ENCODE measurements around the gene DCDC2.
A peak's percentile ranks its signal among the peaks of the same experiment; 100 is the strongest.
"Not testable (repeated sequence)": the region's sequence is repeated elsewhere in the genome, so short reads cannot be mapped to it uniquely, and the experiment has no call there.

Gene DCDC2

GRCh38 chr6:24313251-24314141 lies 44.4 kb downstream of the DCDC2 start:
- Histone ChIP-seq H3K18ac (ENCODE audit: low read length) (peak overlapping the region; percentile 27), H3K4me2 (ENCODE audit: insufficient read depth, low read length, poor library complexity, severe bottlenecking) (no peak overlapping the region), H3K4ac (ENCODE audit: low read length) (no peak overlapping the region), H2BK15ac (ENCODE audit: low read length) (no peak overlapping the region), H3K79me1 (ENCODE audit: low read depth, low read length) (no peaks in the 10 kb centered on the region), H2BK120ac (ENCODE audit: low read depth, low read length) (no peak overlapping the region), H4K91ac (ENCODE audit: low read depth, low read length, poor library complexity) (no peak overlapping the region), H3K14ac (ENCODE audit: low read length) (no peak overlapping the region), H3K27ac (replicated peaks; ENCODE audit: low read length) (no peak overlapping the region), H2AFZ (ENCODE audit: low read length) (no peak overlapping the region), H3K36me3 (replicated peaks in 1 of 2; ENCODE audit: control insufficient read depth in 2 of 2, insufficient read depth in 2 of 2, low read length in 2 of 2) (no peaks in the 10 kb centered on the region), H3K23ac (ENCODE audit: low read depth, low read length, poor library complexity) (no peak overlapping the region), H3K27me3 (ENCODE audit: control insufficient read depth in 3 of 3, insufficient read depth in 3 of 3, low read depth in 1 of 3, low read length in 3 of 3) (no peaks in the 10 kb centered on the region), H2BK12ac (ENCODE audit: low read length) (no peak overlapping the region), H3K9me3 (replicated peaks in 1 of 2; ENCODE audit: control insufficient read depth in 2 of 2, insufficient read depth in 1 of 2, low read depth in 1 of 2, low read length in 2 of 2) (peaks cover 2 to 14% of the 10 kb centered on the region in 2 donors), H3K4me1 (ENCODE audit: control insufficient read depth in 2 of 2, insufficient read depth in 1 of 2, low read depth in 1 of 2, low read length in 2 of 2) (peaks cover 2 to 5% of the 10 kb centered on the region in 2 donors), H2BK5ac (ENCODE audit: low read length) (no peak overlapping the region), H3K4me3 (ENCODE audit: low read length in 2 of 2) (no peak overlapping the region), H2AK5ac (ENCODE audit: low read depth, low read length) (no peak overlapping the region), H3K9ac (ENCODE audit: low read depth, low read length, poor library complexity) (no peak overlapping the region), H4K8ac (ENCODE audit: low read depth, low read length) (no peak overlapping the region)
- DNase-seq (ENCODE audit: low spot score): no peak
- no CpG with 5 or more reads among the region's 6 CpGs for WGBS, 2 donors (ENCODE audit: extremely low coverage in 2 of 2, insufficient read length in 2 of 2, insufficient replicate concordance in 1 of 2)

GRCh38 chr6:24311775-24312174 lies 46.1 kb downstream of the DCDC2 start:
- H3K9ac ChIP-seq (ENCODE audit: low read depth, low read length, poor library complexity); H3K4me2 ChIP-seq (ENCODE audit: insufficient read depth, low read length, poor library complexity, severe bottlenecking); H4K8ac ChIP-seq (ENCODE audit: low read depth, low read length); H3K27ac ChIP-seq (replicated peaks; ENCODE audit: low read length); DNase-seq (ENCODE audit: low spot score); H3K36me3 ChIP-seq (replicated peaks in 1 of 2; ENCODE audit: control insufficient read depth in 2 of 2, insufficient read depth in 2 of 2, low read length in 2 of 2); H2AK5ac ChIP-seq (ENCODE audit: low read depth, low read length); H3K14ac ChIP-seq (ENCODE audit: low read length); H2BK12ac ChIP-seq (ENCODE audit: low read length); H2AFZ ChIP-seq (ENCODE audit: low read length); H3K4me3 ChIP-seq (ENCODE audit: low read length in 2 of 2); H3K79me1 ChIP-seq (ENCODE audit: low read depth, low read length); H3K27me3 ChIP-seq (ENCODE audit: control insufficient read depth in 3 of 3, insufficient read depth in 3 of 3, low read depth in 1 of 3, low read length in 3 of 3); H3K4ac ChIP-seq (ENCODE audit: low read length); H2BK15ac ChIP-seq (ENCODE audit: low read length); H3K18ac ChIP-seq (ENCODE audit: low read length); H2BK120ac ChIP-seq (ENCODE audit: low read depth, low read length); H2BK5ac ChIP-seq (ENCODE audit: low read length); H4K91ac ChIP-seq (ENCODE audit: low read depth, low read length, poor library complexity); H3K23ac ChIP-seq (ENCODE audit: low read depth, low read length, poor library complexity): not testable (repeated sequence)
- Histone ChIP-seq H3K4me1 (ENCODE audit: control insufficient read depth in 2 of 2, insufficient read depth in 1 of 2, low read depth in 1 of 2, low read length in 2 of 2) (peaks cover 4 to 11% of the 10 kb centered on the region in 2 donors), H3K9me3 (replicated peaks in 1 of 2; ENCODE audit: control insufficient read depth in 2 of 2, insufficient read depth in 1 of 2, low read depth in 1 of 2, low read length in 2 of 2) (peaks cover 2 to 14% of the 10 kb centered on the region in 2 donors)
- WGBS, 2 donors (ENCODE audit: extremely low coverage in 2 of 2, insufficient read length in 2 of 2, insufficient replicate concordance in 1 of 2): no CpG with 5 or more reads among the region's 4 CpGs

GRCh38 chr6:24307881-24308280 lies 50.0 kb downstream of the DCDC2 start:
- Histone ChIP-seq H3K27ac (replicated peaks; ENCODE audit: low read length) (no peak overlapping the region), H3K9ac (ENCODE audit: low read depth, low read length, poor library complexity) (no peak overlapping the region), H3K36me3 (replicated peaks in 1 of 2; ENCODE audit: control insufficient read depth in 2 of 2, insufficient read depth in 2 of 2, low read length in 2 of 2) (no peaks in the 10 kb centered on the region), H3K4ac (ENCODE audit: low read length) (no peak overlapping the region), H2BK12ac (ENCODE audit: low read length) (no peak overlapping the region), H2BK15ac (ENCODE audit: low read length) (no peak overlapping the region), H2BK120ac (ENCODE audit: low read depth, low read length) (no peak overlapping the region), H2AK5ac (ENCODE audit: low read depth, low read length) (no peak overlapping the region), H3K27me3 (ENCODE audit: control insufficient read depth in 3 of 3, insufficient read depth in 3 of 3, low read depth in 1 of 3, low read length in 3 of 3) (no peaks in the 10 kb centered on the region), H3K14ac (ENCODE audit: low read length) (no peak overlapping the region), H4K8ac (ENCODE audit: low read depth, low read length) (no peak overlapping the region), H3K4me1 (ENCODE audit: control insufficient read depth in 2 of 2, insufficient read depth in 1 of 2, low read depth in 1 of 2, low read length in 2 of 2) (peaks cover 2 to 6% of the 10 kb centered on the region in 2 donors), H2BK5ac (ENCODE audit: low read length) (no peak overlapping the region), H3K23ac (ENCODE audit: low read depth, low read length, poor library complexity) (no peak overlapping the region), H3K4me2 (ENCODE audit: insufficient read depth, low read length, poor library complexity, severe bottlenecking) (no peak overlapping the region), H3K4me3 (ENCODE audit: low read length in 2 of 2) (no peak overlapping the region), H4K91ac (ENCODE audit: low read depth, low read length, poor library complexity) (no peak overlapping the region), H3K79me1 (ENCODE audit: low read depth, low read length) (no peaks in the 10 kb centered on the region), H2AFZ (ENCODE audit: low read length) (peak overlapping the region; percentile 90), H3K18ac (ENCODE audit: low read length) (no peak overlapping the region), H3K9me3 (replicated peaks in 1 of 2; ENCODE audit: control insufficient read depth in 2 of 2, insufficient read depth in 1 of 2, low read depth in 1 of 2, low read length in 2 of 2) (peaks cover 2 to 14% of the 10 kb centered on the region in 2 donors)
- DNase-seq (ENCODE audit: low spot score): no peak
- no CpG with 5 or more reads among the region's 1 CpG for WGBS, 2 donors (ENCODE audit: extremely low coverage in 2 of 2, insufficient read length in 2 of 2, insufficient replicate concordance in 1 of 2)

GRCh38 chr6:24306936-24307335 lies 50.9 kb downstream of the DCDC2 start:
- Histone ChIP-seq H3K4me1 (ENCODE audit: control insufficient read depth in 2 of 2, insufficient read depth in 1 of 2, low read depth in 1 of 2, low read length in 2 of 2) (peaks cover 2 to 6% of the 10 kb centered on the region in 2 donors), H3K79me1 (ENCODE audit: low read depth, low read length) (no peaks in the 10 kb centered on the region), H3K4ac (ENCODE audit: low read length) (no peak overlapping the region), H2BK15ac (ENCODE audit: low read length) (no peak overlapping the region), H4K8ac (ENCODE audit: low read depth, low read length) (no peak overlapping the region), H3K4me2 (ENCODE audit: insufficient read depth, low read length, poor library complexity, severe bottlenecking) (no peak overlapping the region), H3K27ac (replicated peaks; ENCODE audit: low read length) (no peak overlapping the region), H2AFZ (ENCODE audit: low read length) (no peak overlapping the region), H2BK120ac (ENCODE audit: low read depth, low read length) (no peak overlapping the region), H3K36me3 (replicated peaks in 1 of 2; ENCODE audit: control insufficient read depth in 2 of 2, insufficient read depth in 2 of 2, low read length in 2 of 2) (no peaks in the 10 kb centered on the region), H4K91ac (ENCODE audit: low read depth, low read length, poor library complexity) (no peak overlapping the region), H3K27me3 (ENCODE audit: control insufficient read depth in 3 of 3, insufficient read depth in 3 of 3, low read depth in 1 of 3, low read length in 3 of 3) (no peaks in the 10 kb centered on the region), H3K23ac (ENCODE audit: low read depth, low read length, poor library complexity) (no peak overlapping the region), H3K4me3 (ENCODE audit: low read length in 2 of 2) (no peak overlapping the region), H3K9ac (ENCODE audit: low read depth, low read length, poor library complexity) (no peak overlapping the region), H3K14ac (ENCODE audit: low read length) (no peak overlapping the region), H3K9me3 (replicated peaks in 1 of 2; ENCODE audit: control insufficient read depth in 2 of 2, insufficient read depth in 1 of 2, low read depth in 1 of 2, low read length in 2 of 2) (peaks cover 2 to 8% of the 10 kb centered on the region in 2 donors), H3K18ac (ENCODE audit: low read length) (no peak overlapping the region), H2AK5ac (ENCODE audit: low read depth, low read length) (no peak overlapping the region), H2BK5ac (ENCODE audit: low read length) (no peak overlapping the region), H2BK12ac (ENCODE audit: low read length) (no peak overlapping the region)
- no CpG with 5 or more reads among the region's 1 CpG for WGBS, 2 donors (ENCODE audit: extremely low coverage in 2 of 2, insufficient read length in 2 of 2, insufficient replicate concordance in 1 of 2)
- no peak for DNase-seq (ENCODE audit: low spot score)
